ENCODE data around the gene FBXL13.

DNA sequence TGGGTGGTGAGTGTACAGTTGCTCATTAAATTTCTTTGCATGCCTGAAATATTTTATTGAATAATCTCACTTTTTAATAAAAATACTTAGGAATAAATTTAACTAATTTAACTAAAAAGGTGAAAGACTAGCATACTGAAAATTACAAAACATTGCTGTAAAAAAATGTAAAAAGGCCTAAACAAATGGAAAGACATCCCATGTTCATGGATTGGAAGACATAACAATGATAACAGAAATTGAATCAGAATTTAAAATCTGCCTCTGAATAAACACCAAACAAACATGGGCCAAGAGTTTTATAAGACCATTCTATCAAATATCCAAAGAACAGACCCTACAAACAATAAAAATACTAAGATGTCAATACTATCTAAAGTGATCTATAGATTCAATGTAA is 94.9 kb downstream of the FBXL13 start:
- no peak for TF ChIP-seq CTCF (IDR thresholded peaks at IDR 0.05)
- TF ChIP-seq POLR2A (IDR thresholded peaks at IDR 0.05) = no peak
